ENCODE results near the gene WDR74. TPM values are rescaled to one million over a fixed set of nuclear protein-coding genes. Genes with fewer than 3 reads are reported as not detected.

WDR74 gene
- total and polyA plus RNA-seq, 9 of the 15 experiments (the other 6 are each of a cell fraction or from before 2014, with no cell fraction given), result 32.7 to 210 (median 114) TPM

DNA sequence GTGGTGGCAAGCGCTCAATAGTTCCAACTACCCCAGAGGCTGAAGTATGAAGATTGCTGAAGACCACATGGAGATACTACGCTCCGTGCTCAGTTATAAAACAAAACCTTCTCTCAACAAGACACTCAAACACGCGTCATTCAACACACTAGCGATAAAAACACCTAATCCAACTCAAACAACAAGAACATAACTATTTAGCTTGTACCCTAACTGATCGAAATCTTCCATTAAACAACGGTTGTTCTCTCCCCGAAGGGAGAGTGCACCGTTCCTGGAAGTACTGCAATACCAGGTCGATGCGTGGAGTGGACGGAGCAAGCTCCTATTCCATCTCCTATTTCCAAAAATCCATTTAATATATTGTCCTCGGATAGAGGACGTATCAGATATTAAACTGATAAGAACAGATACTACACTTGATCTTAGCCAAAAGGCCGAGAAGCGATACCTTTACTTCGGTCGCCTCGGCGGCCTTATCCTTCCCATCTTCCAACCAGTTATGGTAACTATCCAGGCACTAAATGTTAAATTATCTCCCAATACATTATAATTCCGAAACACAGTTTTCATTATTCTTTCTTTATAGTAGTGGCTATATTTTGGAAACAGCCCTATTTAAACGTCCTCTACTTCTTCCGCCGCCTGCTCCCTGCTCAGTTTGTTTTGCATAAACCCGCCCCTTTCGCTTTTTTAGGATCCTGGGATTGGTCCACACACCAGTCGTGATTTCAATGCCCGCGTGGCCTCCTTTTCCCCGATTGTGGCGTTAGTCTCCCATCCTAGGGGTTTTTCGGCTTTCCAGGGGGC lies 2.2 kb upstream of the WDR74 start:
- under 1% methylated on average over 33 of the region's 33 CpGs for WGBS (ENCODE audit: insufficient coverage, low coverage, missing lambda C conversion rate)
- ATAC-seq (peak; percentile 89), FAIRE-seq (peak; percentile 100), DNase-seq (ENCODE audit: extremely low read depth in 1 of 4, low spot score in 3 of 4) (peak; percentile 81 to 96 (median 88))
- H4K20me1 ChIP-seq (replicated peaks; ENCODE audit: control insufficient read depth, insufficient read depth, low read length), result no peaks in the 10 kb centered on the region
- ChIA-PET POLR2A (interaction anchor here (0.6 to 4.1 kb wide), 74 partner anchors 9 to 1867 kb away, joined by 3 to 403 read pairs (median 6); partner anchors contain the start of genes BSCL2, C11orf98, CSKMT and EEF1G), CTCF (ENCODE audit: low intra/inter-chr PET ratio) (no interaction called here)
- H3K9me1 ChIP-seq (ENCODE audit: control insufficient read depth, insufficient read depth, low read length), result no peaks in the 10 kb centered on the region
- H3K9ac ChIP-seq (ENCODE audit: insufficient read depth in 1 of 2, low read depth in 2 of 2, low read length in 2 of 2), result peak overlapping the region; percentile 75 to 86
- peaks cover 30% of the 10 kb centered on the region for H3K79me2 ChIP-seq (ENCODE audit: control insufficient read depth, insufficient read depth, low read length)
- TSS peak; percentile 97 for BruUV-seq (replicated peaks)
- no peaks in the 10 kb centered on the region; the same call in 1 of the 2 replicates for H3K9me3 ChIP-seq (replicated peaks; ENCODE audit: control insufficient read depth, insufficient read depth, low read depth, low read length)
- in situ Hi-C loops (cut with MboI), result no loop called here
- peak overlapping the region; percentile 33 for H3K4me3 ChIP-seq
- H3K4me1 ChIP-seq (replicated peaks in 1 of 2; ENCODE audit: control insufficient read depth in 2 of 2, insufficient read depth in 2 of 2, low read length in 2 of 2), result peaks cover 8 to 19% of the 10 kb centered on the region in 2 experiments; a peak in 3 of 5 replicates
- peak overlapping the region; percentile 92 for H2AFZ ChIP-seq (ENCODE audit: low read depth, low read length)
- H3K4me2 ChIP-seq (ENCODE audit: insufficient read depth, low read length), result peak overlapping the region; percentile 92
- peak overlapping the region; percentile 89 for H3K27ac ChIP-seq (ENCODE audit: extremely low read depth, low read depth, low read length)
- intact Hi-C loops (cut with micrococcal nuclease), result loop anchor here (1.0 to 10.0 kb wide), 9 partner anchors 15 to 444 kb away; partner anchors contain the start of genes C11orf98, CSKMT, HNRNPUL2 and NXF1
- peaks cover 15% of the 10 kb centered on the region; the same call in 2 of the 3 replicates for H3K36me3 ChIP-seq (ENCODE audit: control insufficient read depth, insufficient read depth, low read length)
- no peaks in the 10 kb centered on the region for H3K27me3 ChIP-seq (ENCODE audit: control insufficient read depth in 2 of 2, insufficient read depth in 2 of 2, low read length in 2 of 2)
- TF ChIP-seq POLR2AphosphoS5 (IDR thresholded peaks at IDR 0.05; ENCODE audit: control insufficient read depth, insufficient read depth, low read depth, low read length) (peak; percentile 100), CHD2 (IDR thresholded peaks at IDR 0.05; ENCODE audit: low read depth, low read length) (peak; percentile 82), MTA3 (IDR thresholded peaks at IDR 0.05; ENCODE audit: borderline replicate concordance) (peak; percentile 99), ZSCAN29 (IDR thresholded peaks at IDR 0.05) (peak; percentile 85), KDM2B (CRISPR knock-in tag; IDR thresholded peaks at IDR 0.05) (peak; percentile 63; the same call in 1 of the 2 replicates), KHSRP (IDR thresholded peaks at IDR 0.05) (peak; percentile 97), ETV5 (CRISPR knock-in tag; IDR thresholded peaks at IDR 0.05; ENCODE audit: low read depth) (peak; percentile 85), ZNF274 (IDR thresholded peaks at IDR 0.05; ENCODE audit: borderline replicate concordance, low read depth, low read length) (peak; percentile 14; the same call in 1 of the 2 replicates), POLR2B (IDR thresholded peaks at IDR 0.05; ENCODE audit: low read depth, partially characterized antibody) (peak; percentile 100), DLX4 (CRISPR knock-in tag; IDR thresholded peaks at IDR 0.05) (peak; percentile 100), ATF1 (CRISPR knock-in tag; IDR thresholded peaks at IDR 0.05) (0 out of 2 replicates have a peak, but pooled peaks have one; percentile 21), ATF1 (tag; IDR thresholded peaks at IDR 0.05) (peak; percentile 87), ESRRA (IDR thresholded peaks at IDR 0.05; ENCODE audit: borderline replicate concordance, low read depth) (peak; percentile 76; the same call in 1 of the 2 replicates)
- TF ChIP-seq, protein P1, sequence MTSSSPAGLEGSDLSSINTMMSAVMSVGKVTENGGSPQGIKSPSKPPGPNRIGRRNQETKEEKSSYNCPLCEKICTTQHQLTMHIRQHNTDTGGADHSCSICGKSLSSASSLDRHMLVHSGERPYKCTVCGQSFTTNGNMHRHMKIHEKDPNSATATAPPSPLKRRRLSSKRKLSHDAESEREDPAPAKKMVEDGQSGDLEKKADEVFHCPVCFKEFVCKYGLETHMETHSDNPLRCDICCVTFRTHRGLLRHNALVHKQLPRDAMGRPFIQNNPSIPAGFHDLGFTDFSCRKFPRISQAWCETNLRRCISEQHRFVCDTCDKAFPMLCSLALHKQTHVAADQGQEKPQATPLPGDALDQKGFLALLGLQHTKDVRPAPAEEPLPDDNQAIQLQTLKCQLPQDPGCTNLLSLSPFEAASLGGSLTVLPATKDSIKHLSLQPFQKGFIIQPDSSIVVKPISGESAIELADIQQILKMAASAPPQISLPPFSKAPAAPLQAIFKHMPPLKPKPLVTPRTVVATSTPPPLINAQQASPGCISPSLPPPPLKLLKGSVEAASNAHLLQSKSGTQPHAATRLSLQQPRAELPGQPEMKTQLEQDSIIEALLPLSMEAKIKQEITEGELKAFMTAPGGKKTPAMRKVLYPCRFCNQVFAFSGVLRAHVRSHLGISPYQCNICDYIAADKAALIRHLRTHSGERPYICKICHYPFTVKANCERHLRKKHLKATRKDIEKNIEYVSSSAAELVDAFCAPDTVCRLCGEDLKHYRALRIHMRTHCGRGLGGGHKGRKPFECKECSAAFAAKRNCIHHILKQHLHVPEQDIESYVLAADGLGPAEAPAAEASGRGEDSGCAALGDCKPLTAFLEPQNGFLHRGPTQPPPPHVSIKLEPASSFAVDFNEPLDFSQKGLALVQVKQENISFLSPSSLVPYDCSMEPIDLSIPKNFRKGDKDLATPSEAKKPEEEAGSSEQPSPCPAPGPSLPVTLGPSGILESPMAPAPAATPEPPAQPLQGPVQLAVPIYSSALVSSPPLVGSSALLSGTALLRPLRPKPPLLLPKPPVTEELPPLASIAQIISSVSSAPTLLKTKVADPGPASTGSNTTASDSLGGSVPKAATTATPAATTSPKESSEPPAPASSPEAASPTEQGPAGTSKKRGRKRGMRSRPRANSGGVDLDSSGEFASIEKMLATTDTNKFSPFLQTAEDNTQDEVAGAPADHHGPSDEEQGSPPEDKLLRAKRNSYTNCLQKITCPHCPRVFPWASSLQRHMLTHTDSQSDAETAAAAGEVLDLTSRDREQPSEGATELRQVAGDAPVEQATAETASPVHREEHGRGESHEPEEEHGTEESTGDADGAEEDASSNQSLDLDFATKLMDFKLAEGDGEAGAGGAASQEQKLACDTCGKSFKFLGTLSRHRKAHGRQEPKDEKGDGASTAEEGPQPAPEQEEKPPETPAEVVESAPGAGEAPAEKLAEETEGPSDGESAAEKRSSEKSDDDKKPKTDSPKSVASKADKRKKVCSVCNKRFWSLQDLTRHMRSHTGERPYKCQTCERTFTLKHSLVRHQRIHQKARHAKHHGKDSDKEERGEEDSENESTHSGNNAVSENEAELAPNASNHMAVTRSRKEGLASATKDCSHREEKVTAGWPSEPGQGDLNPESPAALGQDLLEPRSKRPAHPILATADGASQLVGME (CRISPR knock-in tag; IDR thresholded peaks at IDR 0.05), result peak; percentile 97

Data from K562 (cell line).